SK-N-DZ (cell line): ENCODE data around the gene HDAC4.

Source experiments
- DNase-seq: peaks from one replicate; pipeline ENCODE4 v3.0.0-alpha.2; 2015; ENCODE audit warnings: low spot score

The HDAC4 gene

GRCh38 chr2:239370876-239371725 is 29.7 kb downstream of the HDAC4 start:
- no peak for DNase-seq

- DNase-seq = peak; percentile 54
Measured at GRCh38 chr2:239370403-239370802, 30.4 kb downstream of the HDAC4 start.

GRCh38 chr2:239369631-239370161 is 31.1 kb downstream of the HDAC4 start:
- peak; percentile 77 for DNase-seq

- peak; percentile 83 for DNase-seq
Measured at GRCh38 chr2:239368906-239369552, 31.8 kb downstream of the HDAC4 start.

GRCh38 chr2:239368321-239368720 is 32.5 kb downstream of the HDAC4 start:
- DNase-seq = no peak

- no peak for DNase-seq
Measured at GRCh38 chr2:239366740-239367139, 34.1 kb downstream of the HDAC4 start.

- DNase-seq = no peak
Measured at GRCh38 chr2:239365782-239366435, 34.9 kb downstream of the HDAC4 start.

- DNase-seq = no peak
Measured at GRCh38 chr2:239365071-239365781, 35.6 kb downstream of the HDAC4 start.

- peak; percentile 61 for DNase-seq
Measured at GRCh38 chr2:239363946-239364637, 36.7 kb downstream of the HDAC4 start.

GRCh38 chr2:239362507-239362906 is 38.3 kb downstream of the HDAC4 start:
- no peak for DNase-seq

GRCh38 chr2:239361311-239361642 is 39.5 kb downstream of the HDAC4 start:
- DNase-seq = no peak

- DNase-seq = peak; percentile 70
Measured at GRCh38 chr2:239360421-239361310, 40.2 kb downstream of the HDAC4 start.

GRCh38 chr2:239360008-239360407 is 40.8 kb downstream of the HDAC4 start:
- DNase-seq = no peak

GRCh38 chr2:239359196-239359912 is 41.5 kb downstream of the HDAC4 start:
- no peak for DNase-seq

- no peak for DNase-seq
Measured at GRCh38 chr2:239358062-239358754, 42.6 kb downstream of the HDAC4 start.

GRCh38 chr2:239355724-239356123 is 45.1 kb downstream of the HDAC4 start:
- DNase-seq = no peak

GRCh38 chr2:239355139-239355538 is 45.7 kb downstream of the HDAC4 start:
- DNase-seq = no peak

- DNase-seq = no peak
Measured at GRCh38 chr2:239354791-239355136, 46.1 kb downstream of the HDAC4 start.
